Measurements from ENCODE around the gene SSMEM1. TPM values are rescaled to one million over a fixed set of nuclear protein-coding genes. Genes with fewer than 3 reads are reported as not detected.

SSMEM1 gene
- total RNA-seq, 3 donors from 2014 or later = not detected

GRCh38 chr7:130187360-130187759 lies 20.3 kb upstream of the SSMEM1 start:
- no peaks in the 10 kb centered on the region for H3K36me3 ChIP-seq (ENCODE audit: low read depth)

GRCh38 chr7:130189343-130189742 lies 18.3 kb upstream of the SSMEM1 start:
- no peak for ATAC-seq
- no peak overlapping the region for H3K4me3 ChIP-seq
- intact Hi-C loops (cut with DNase I, micrococcal nuclease) = no loop called here
- TF ChIP-seq CTCF (IDR thresholded peaks at IDR 0.05) = no peak
- DNase-seq = no peak
- no peaks in the 10 kb centered on the region for H3K36me3 ChIP-seq (ENCODE audit: low read depth)
- H3K9me3 ChIP-seq = no peaks in the 10 kb centered on the region
- H3K4me1 ChIP-seq (ENCODE audit: low read depth) = no peaks in the 10 kb centered on the region

More at GRCh38 chr7:130187360-130187759, 20.3 kb upstream of the SSMEM1 start:
- Histone ChIP-seq H3K4me3 (no peak overlapping the region), H3K9me3 (no peaks in the 10 kb centered on the region), H3K4me1 (ENCODE audit: low read depth) (no peaks in the 10 kb centered on the region)
- no peak for DNase-seq
- no peak for ATAC-seq
- intact Hi-C loops (cut with DNase I, micrococcal nuclease) = no loop called here
- no peak for TF ChIP-seq CTCF (IDR thresholded peaks at IDR 0.05)

- intact Hi-C loops (cut with DNase I, micrococcal nuclease) = no loop called here
- DNase-seq (no peak), ATAC-seq (no peak)
- Histone ChIP-seq H3K4me1 (ENCODE audit: low read depth) (no peaks in the 10 kb centered on the region), H3K9me3 (no peaks in the 10 kb centered on the region), H3K4me3 (no peak overlapping the region), H3K36me3 (ENCODE audit: low read depth) (peaks cover under 1% of the 10 kb centered on the region)
- no peak for TF ChIP-seq CTCF (IDR thresholded peaks at IDR 0.05)
Measured at GRCh38 chr7:130191791-130192190, 15.9 kb upstream of the SSMEM1 start.

- DNase-seq (no peak), ATAC-seq (no peak)
- Histone ChIP-seq H3K4me1 (ENCODE audit: low read depth) (no peaks in the 10 kb centered on the region), H3K36me3 (ENCODE audit: low read depth) (peaks cover 5% of the 10 kb centered on the region), H3K4me3 (no peak overlapping the region), H3K9me3 (no peaks in the 10 kb centered on the region)
- intact Hi-C loops (cut with DNase I, micrococcal nuclease) = no loop called here
- no peak for TF ChIP-seq CTCF (IDR thresholded peaks at IDR 0.05)
Measured at GRCh38 chr7:130195396-130195795, 12.3 kb upstream of the SSMEM1 start.

- Histone ChIP-seq H3K36me3 (ENCODE audit: low read depth) (peaks cover 5% of the 10 kb centered on the region), H3K4me3 (no peak overlapping the region), H3K4me1 (ENCODE audit: low read depth) (no peaks in the 10 kb centered on the region), H3K9me3 (no peaks in the 10 kb centered on the region)
- DNase-seq (no peak), ATAC-seq (no peak)
- no peak for TF ChIP-seq CTCF (IDR thresholded peaks at IDR 0.05)
- intact Hi-C loops (cut with DNase I, micrococcal nuclease) = no loop called here
Measured at GRCh38 chr7:130196476-130196875, 11.2 kb upstream of the SSMEM1 start.

DNA sequence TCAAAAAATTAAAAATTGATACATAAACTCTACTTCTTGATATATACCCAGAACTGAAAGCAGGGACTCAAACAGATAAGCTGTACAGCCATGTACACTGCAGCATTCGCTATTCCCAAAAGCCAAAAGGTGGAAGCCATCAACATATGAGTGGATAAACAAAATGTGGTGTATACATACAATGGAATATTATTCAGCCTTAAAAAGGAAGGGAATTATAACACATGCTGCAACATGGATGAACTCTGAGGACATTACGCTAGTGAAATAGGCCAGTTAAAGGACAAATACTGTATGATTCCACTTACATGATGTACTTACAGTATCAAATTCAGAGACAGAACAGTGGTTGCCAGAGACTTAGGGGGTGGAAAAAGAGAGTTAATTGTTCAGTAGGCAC lies 10.6 kb upstream of the SSMEM1 start:
- ATAC-seq = no peak
- TF ChIP-seq CTCF (IDR thresholded peaks at IDR 0.05) = no peak
- no peak for DNase-seq
- Histone ChIP-seq H3K4me1 (ENCODE audit: low read depth) (no peaks in the 10 kb centered on the region), H3K36me3 (ENCODE audit: low read depth) (peaks cover 5% of the 10 kb centered on the region), H3K4me3 (no peak overlapping the region), H3K9me3 (no peaks in the 10 kb centered on the region)
- intact Hi-C loops (cut with DNase I, micrococcal nuclease) = no loop called here

Data from mucosa of descending colon (tissue), 3 donors.